Activated naive CD4-positive, alpha-beta T cell treated with anti-CD3 and anti-CD28 coated beads, Interleukin-2, amount 50 U/mL, for 72 hours (primary cell): ENCODE measurements around the gene AQP11. TPM values are rescaled to one million over a fixed set of nuclear protein-coding genes. Genes with fewer than 3 reads are reported as not detected.
"Not testable (repeated sequence)": the region's sequence is repeated elsewhere in the genome, so short reads cannot be mapped to it uniquely, and the experiment has no call there.

Source experiments
- ATAC-seq, 2 donors: fragments of 150-1000 bp; cut with Tn5 transposase; 2 replicates each; pipeline ENCODE4 v1.10.0; 2021; ENCODE audit warnings: mild to moderate bottlenecking in 2 of 2, moderate library complexity in 2 of 2
- DNase-seq, 2 donors: peaks; one replicate each; pipeline ENCODE4 v3.0.0; 2021 to 2022; ENCODE audit warnings: low spot score in 2 of 2
- H3K27ac Mint-ChIP-seq, 2 donors: one replicate each; pipeline ENCODE4 v1.8.0; 2022; ENCODE audit warnings: mild to moderate bottlenecking in 2 of 2, mixed read lengths in 2 of 2
- H3K36me3 Mint-ChIP-seq, 2 donors: one replicate each; pipeline ENCODE4 v1.8.0; 2022; ENCODE audit warnings: mixed read lengths in 2 of 2
- H3K9me3 Mint-ChIP-seq, 2 donors: one replicate each; pipeline ENCODE4 v1.8.0; 2022; ENCODE audit warnings: mixed read lengths in 2 of 2
- total RNA-seq, 2 donors: library from RNA; stranded (reverse); gene quantifications; one replicate each; pipeline ENCODE4 v1.2.3, GENCODE V29; 2022

The AQP11 gene
- total RNA-seq, 2 donors from 2014 or later, result 0.09 to 0.19 TPM

DNA sequence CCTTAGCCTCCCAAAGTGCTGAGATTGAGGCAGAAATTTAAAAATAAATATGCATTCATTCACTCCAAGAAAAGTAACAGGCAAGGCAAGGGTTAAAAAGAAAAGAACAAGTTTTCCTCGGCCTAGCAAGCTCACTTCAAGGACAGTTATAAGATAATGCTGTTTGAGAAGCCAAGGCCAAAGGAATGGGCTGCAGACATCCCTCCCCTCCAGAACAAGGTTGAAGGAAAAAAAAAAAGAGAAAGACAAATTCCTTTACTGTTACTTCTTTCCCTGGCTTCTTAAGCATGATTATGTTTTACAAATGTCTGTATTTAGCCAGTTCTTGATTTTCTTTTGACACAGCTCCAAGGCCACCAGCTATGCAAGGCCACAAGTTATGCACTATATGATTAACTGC, 18.9 kb upstream of the AQP11 start:
- not testable (repeated sequence) for DNase-seq, H3K36me3 Mint-ChIP-seq, H3K27ac Mint-ChIP-seq, ATAC-seq, H3K9me3 Mint-ChIP-seq

DNA sequence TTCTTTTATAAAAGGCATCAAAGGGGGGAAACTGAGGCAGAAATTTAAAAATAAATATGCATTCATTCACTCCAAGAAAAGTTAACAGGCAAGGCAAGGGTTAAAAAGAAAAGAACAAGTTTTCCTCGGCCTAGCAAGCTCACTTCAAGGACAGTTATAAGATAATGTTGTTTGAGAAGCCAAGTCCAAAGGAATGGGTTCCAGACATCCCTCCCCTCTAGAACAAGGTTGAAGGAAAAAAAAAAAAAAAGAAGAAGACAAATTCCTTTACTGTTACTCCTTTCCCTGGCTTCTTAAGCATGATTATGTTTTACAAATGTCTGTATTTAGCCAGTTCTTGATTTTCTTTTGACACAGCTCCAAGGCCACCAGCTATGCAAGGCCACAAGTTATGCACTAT, 14.3 kb upstream of the AQP11 start:
- not testable (repeated sequence) for DNase-seq, H3K27ac Mint-ChIP-seq, ATAC-seq, H3K9me3 Mint-ChIP-seq, H3K36me3 Mint-ChIP-seq

DNA sequence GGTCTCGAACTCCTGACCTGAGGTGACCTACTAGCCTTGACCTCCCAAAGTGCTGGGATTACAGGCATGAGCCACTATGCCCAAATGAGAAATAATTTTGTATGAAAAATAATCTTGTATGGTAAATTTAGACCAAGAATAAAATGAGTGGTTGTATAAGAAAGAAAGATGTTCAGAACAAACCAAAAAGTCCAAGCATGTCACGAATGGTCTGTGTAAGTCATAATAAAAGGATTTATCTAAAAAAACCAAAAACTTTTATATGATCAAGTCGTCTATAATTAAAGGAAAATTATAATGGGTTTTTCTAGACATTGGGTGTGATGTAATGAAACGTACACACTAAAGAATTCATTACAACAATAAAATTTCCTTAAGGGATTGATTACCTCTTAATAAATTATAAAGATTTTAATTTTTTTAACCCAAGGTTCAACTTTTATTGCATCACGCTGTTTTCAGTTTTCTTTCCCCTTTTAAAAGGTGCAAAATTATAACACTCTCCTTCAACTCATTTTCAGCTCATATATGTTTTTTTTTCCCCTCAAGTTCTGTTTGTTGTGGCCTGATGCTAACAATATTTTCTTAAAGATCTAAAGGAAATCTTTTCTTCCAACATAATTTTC, 8.9 kb upstream of the AQP11 start:
- Mint-ChIP-seq H3K27ac (no peak overlapping the region), H3K9me3 (peaks cover 0 to 10% of the 10 kb centered on the region in 2 donors), H3K36me3 (peaks cover 0 to 21% of the 10 kb centered on the region in 2 donors)
- DNase-seq, result peak in 1 of 2 donors; percentile 10
- ATAC-seq, result no peak

DNA sequence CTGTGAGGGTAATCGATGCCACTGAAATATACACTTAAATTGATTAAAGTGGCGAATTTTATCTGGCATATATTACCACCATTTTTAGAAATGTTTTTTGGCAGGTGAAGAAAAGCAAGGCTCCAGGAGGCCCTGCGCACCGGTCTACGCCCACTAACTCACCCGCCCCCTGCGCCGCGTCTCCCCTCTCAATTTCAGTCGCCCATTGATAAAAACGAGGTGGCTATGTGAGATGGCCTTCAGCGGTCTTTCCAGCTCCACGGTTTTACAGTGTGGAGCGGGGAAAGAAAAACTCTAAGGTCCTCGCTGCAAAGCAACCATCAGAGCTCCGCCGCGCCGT, 602 bp upstream of the AQP11 start:
- Mint-ChIP-seq H3K36me3 (peaks cover 0 to 4% of the 10 kb centered on the region in 2 donors), H3K9me3 (no peaks in the 10 kb centered on the region), H3K27ac (peak overlapping the region in 1 of 2 donors; percentile 46)
- DNase-seq, result no peak
- ATAC-seq, result peak in 1 of 2 donors; percentile 47

DNA sequence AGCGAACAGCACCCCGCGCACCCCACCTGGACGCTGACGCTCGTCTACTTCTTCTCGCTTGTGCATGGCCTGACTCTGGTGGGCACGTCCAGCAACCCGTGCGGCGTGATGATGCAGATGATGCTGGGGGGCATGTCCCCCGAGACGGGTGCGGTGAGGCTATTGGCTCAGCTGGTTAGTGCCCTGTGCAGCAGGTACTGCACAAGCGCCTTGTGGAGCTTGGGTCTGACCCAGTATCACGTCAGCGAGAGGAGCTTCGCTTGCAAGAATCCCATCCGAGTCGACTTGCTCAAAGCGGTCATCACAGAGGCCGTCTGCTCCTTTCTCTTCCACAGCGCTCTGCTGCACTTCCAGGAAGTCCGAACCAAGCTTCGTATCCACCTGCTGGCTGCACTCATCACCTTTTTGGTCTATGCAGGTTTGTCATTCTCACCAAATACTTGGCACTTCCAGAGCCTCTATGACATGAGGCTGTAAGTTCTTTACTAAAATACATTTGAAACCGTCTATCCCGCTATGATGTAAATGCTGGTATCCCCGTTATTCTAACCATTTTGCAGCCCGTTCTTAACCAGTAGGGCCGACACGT, 535 bp downstream of the AQP11 start:
- no peaks in the 10 kb centered on the region for H3K9me3 Mint-ChIP-seq
- H3K36me3 Mint-ChIP-seq, result peaks cover 0 to 4% of the 10 kb centered on the region in 2 donors
- peak overlapping the region in 1 of 2 donors; percentile 66 for H3K27ac Mint-ChIP-seq
- ATAC-seq, result peak; percentile 15 to 30
- DNase-seq, result no peak

DNA sequence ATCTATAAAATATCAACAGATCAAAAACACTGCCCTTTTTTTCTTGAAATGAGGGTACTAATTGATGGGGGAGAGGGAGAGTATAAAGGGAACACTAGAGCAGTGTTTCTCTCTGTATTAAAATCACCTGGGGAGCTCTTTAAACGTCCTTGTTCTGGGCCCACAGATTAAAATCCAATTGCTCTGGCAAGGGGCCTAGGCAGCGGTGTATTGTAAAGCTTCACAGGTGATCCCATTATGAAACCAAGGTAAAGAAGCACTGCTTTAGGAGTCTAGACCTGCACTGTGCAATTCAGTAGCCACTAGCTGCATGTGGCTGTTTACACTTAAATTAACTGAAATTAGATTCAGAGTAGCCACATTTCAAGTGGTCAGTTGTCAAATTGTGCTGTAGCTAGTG, 3.0 kb downstream of the AQP11 start:
- no peak for DNase-seq
- H3K36me3 Mint-ChIP-seq, result peaks cover 0 to 4% of the 10 kb centered on the region in 2 donors
- H3K27ac Mint-ChIP-seq, result no peak overlapping the region
- H3K9me3 Mint-ChIP-seq, result no peaks in the 10 kb centered on the region
- no peak for ATAC-seq

DNA sequence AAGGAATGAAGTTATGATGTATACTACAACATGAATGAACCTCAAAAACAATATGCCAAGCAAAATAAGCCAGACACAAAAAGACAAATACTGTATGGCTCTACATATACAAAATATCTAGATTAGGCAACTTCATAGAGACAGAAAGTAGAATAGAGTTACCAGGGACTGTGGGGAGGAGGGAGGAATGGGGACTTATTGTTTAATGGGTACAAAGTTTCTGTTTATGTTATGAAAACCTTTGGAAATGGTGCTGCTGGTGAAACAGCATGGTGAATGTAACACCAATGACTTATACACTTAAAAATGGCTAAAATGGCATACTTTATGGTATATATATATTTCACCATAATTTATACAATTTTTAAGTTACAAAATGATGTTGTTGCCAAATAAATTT, 4.1 kb downstream of the AQP11 start:
- DNase-seq, result no peak

DNA sequence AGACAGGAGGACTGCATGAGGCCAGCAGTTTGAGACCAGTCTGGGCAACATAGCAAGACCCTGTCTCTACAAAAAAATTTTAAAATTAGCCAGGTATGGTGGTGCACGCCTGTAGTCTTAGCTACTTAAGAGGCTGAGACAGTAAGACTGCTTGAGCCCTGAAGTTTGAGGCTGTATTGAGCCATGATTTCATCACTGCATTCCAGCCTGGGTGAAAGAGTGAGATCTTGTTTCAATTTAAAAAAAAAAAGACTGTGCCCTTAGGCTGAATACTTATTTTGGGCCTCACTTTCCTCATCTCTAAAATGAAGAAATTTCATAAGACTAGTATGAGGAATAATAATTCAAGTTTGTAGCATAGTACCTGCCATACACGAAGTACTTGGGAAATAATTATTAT, 6.9 kb downstream of the AQP11 start:
- ATAC-seq (no peak), DNase-seq (no peak)
- Mint-ChIP-seq H3K27ac (no peak overlapping the region), H3K9me3 (no peaks in the 10 kb centered on the region), H3K36me3 (no peaks in the 10 kb centered on the region)

More for the DNA sequence above, 4.1 kb downstream of the AQP11 start:
- Mint-ChIP-seq H3K27ac (no peak overlapping the region), H3K36me3 (peaks cover 0 to 4% of the 10 kb centered on the region in 2 donors), H3K9me3 (no peaks in the 10 kb centered on the region)
- no peak for ATAC-seq

DNA sequence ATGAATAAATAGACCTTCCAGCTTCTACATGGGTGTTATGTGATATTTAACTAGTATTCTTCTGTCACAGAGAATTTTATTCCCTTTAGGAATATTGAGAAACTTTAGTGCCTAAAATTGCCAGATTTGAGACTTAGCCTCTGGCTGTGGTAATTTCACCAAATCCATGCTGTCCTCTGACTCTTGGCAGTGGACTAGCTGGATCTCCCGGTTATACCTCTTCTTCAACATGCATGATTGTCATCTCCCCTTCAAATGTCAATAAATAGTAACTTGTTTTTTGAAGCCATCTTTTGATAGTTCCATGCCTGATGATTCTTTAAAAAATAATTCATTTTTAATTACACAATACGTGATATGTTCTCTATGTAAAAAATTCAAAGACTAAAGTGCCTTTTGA, 8.4 kb downstream of the AQP11 start:
- Mint-ChIP-seq H3K27ac (no peak overlapping the region), H3K36me3 (no peaks in the 10 kb centered on the region), H3K9me3 (no peaks in the 10 kb centered on the region)
- ATAC-seq (no peak), DNase-seq (no peak)

DNA sequence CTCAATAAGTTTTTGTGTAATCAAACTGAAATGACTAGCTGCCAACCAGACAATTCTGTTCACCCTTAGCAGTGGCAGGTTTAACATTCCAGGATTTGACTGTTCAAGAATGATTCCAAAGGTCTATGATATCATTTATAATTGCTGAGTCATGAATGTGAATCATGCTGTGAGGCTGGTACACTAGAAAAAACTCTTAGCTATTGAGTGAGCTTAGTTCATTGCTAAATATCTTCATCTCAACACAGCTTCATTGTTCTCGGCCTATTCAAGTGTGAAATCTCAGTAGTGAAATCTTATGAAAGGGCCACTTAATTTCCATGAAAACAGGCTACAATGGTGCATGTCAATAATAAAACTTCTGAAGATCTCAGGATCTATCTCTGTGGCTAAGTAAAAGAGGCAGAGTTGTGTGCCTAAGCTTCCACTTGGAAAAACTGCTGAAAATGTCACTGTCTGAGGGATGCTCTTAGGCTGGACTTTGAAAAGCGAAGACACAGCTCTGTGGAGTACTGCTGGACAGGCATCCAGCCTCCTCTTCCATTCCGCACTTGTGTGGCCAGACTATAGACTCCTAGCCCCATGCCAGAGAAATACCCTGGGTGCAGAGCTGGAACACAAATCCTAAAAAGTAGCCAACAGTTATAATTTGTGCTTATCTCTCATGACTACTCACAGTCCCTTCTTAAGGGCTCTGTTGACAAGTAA, 12.8 kb downstream of the AQP11 start:
- no peak overlapping the region for H3K27ac Mint-ChIP-seq
- DNase-seq (no peak), ATAC-seq (no peak)

DNA sequence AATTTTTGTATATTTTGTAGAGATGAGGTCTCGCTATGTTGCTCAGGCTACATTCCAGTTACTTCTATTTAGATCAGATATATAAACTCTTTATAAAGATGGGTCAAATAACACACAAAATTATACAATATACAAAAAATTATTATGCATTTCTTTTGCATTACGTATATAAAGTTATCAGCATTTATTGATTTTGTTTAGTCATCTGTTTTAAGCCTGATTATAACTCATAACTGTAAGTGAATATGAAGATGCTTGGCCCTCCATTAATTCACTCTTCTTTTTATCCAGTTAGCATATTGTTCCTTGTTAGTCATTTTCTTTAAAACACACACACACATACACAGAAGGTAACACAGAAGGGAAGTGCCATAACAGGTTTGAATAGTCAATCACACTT, 14.5 kb downstream of the AQP11 start:
- Mint-ChIP-seq H3K9me3 (no peaks in the 10 kb centered on the region), H3K27ac (no peak overlapping the region)

More for the DNA sequence above, 12.8 kb downstream of the AQP11 start:
- Mint-ChIP-seq H3K9me3 (no peaks in the 10 kb centered on the region), H3K36me3 (no peaks in the 10 kb centered on the region)

DNA sequence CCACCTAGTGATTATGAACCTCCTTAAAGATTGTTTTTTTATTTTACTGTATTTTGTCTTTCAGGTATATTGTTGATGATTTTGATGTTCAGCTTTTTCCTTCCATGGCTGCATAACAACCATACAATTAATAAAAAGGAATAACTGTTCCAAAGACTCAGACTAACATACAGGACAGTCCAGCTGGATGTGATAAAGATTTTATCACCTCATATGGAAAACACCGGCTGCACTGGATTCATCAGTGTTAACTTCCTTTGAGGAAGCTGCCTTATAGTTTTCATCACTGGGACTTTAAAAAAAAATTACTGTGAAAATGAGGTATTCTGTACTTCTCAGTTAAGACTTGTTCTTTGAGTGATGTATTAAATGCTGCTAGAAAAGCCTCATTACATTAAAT, 19.5 kb downstream of the AQP11 start:
- H3K36me3 Mint-ChIP-seq, result no peaks in the 10 kb centered on the region
- no peak for DNase-seq
- no peak for ATAC-seq

More for the DNA sequence above, 14.5 kb downstream of the AQP11 start:
- no peak for ATAC-seq
- no peak for DNase-seq
- no peaks in the 10 kb centered on the region for H3K36me3 Mint-ChIP-seq

DNA sequence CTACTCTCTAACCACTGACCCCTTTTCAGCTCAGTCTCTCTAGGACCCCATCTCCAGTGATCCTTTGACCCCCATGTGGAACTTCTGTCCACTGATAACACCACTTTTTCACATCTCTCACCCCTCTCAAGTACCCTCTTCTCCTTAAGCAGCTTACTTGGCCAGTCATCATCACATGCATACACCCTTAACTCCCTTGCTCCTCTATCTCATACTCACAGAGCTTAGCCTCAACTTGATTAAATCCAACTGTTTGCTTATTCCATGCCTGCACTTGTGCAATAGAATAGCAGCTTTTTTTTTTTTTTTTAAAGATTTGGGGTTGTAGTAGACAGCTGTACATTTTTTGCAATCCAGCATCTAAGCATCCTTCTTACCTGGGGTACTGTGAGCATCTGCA, 22.2 kb downstream of the AQP11 start:
- DNase-seq (no peak), ATAC-seq (no peak)
- H3K27ac Mint-ChIP-seq, result no peak overlapping the region
- peaks cover 5 to 16% of the 10 kb centered on the region in 2 donors for H3K36me3 Mint-ChIP-seq
- H3K9me3 Mint-ChIP-seq, result no peaks in the 10 kb centered on the region

More for the DNA sequence above, 19.5 kb downstream of the AQP11 start:
- Mint-ChIP-seq H3K9me3 (no peaks in the 10 kb centered on the region), H3K27ac (no peak overlapping the region)

DNA sequence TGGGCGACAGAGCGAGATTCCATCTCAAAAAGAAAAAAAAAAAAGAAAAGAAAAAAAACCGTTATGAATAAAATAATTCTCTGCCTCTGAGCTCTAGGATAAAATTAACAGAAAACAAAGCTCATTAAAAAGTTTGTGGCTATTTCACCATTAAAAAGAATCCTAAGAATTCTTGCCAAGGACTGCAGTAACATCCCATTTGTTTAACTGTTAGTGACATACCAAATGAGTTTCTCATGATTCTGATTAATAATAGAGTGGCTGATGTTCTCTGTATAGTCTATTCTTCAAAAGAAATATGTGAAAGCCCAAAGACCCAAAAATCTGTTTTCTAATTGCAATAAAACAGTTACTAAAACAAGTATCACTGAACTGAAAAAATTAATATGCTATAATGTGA, 28.1 kb downstream of the AQP11 start:
- H3K27ac Mint-ChIP-seq, result no peak overlapping the region
- ATAC-seq (no peak), DNase-seq (no peak)
- peaks cover 16% of the 10 kb centered on the region in 2 donors for H3K36me3 Mint-ChIP-seq
- H3K9me3 Mint-ChIP-seq, result no peaks in the 10 kb centered on the region

DNA sequence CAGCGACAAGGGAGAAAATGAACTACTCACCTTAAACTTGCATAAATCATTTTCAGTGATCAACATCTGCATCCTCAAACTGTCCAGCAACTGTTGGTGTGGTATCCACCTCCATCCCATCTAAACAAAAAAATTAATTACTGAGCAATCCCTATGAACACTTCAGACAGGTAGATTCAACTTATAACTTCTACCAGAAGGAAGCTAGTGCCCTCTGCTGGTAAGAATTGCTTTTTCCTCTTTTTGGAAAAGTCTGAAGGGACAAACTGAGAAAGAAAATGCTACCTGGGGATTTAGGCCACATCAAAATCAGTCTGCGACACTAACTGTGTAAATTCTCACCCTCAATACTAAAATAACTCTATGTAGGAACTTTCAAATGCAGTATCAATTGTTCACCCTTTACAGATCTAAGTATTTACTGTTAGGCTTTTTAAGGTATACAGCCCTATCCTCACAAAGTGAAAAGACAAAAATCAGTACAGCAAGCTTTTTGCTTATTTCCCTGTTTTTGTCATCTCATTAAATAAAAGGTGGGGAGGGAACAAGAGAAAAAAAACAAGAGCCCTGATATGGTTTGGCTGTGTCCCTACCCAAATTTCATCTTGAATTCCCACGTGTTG, 29.9 kb downstream of the AQP11 start:
- Mint-ChIP-seq H3K36me3 (peaks cover 16 to 18% of the 10 kb centered on the region in 2 donors), H3K9me3 (no peaks in the 10 kb centered on the region), H3K27ac (no peak overlapping the region)
- DNase-seq (peak in 1 of 2 donors; percentile 48), ATAC-seq (no peak)

DNA sequence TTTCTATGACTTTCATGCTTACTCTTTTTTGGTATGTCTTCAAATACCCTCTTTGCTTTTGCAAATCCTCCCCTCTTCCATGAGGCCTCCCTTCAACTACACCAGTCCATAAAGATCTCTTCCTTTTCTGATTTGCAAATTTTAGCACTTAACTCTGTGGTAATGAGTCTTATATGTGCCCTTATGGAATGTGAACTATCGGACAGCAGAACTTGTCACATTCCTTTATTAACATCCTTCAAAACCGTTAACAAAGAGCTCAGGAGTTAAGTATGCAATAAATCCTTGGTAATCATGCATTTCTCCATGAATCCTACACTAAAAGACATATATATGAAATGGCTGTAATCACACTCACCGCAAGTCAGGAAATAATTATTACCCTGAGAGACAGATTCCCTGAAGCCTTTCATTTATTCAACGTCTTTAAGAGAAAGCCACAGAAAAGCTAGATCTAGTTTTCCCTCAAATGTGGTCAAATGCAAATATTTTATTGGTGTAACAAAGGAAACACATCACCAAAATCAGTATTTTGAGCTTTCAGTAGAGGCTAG, 40.5 kb downstream of the AQP11 start:
- peak overlapping the region in 1 of 2 donors; percentile 89 for H3K27ac Mint-ChIP-seq
- ATAC-seq, result no peak
- DNase-seq, result no peak
- H3K36me3 Mint-ChIP-seq, result peaks cover 5 to 30% of the 10 kb centered on the region in 2 donors
- H3K9me3 Mint-ChIP-seq, result no peaks in the 10 kb centered on the region

DNA sequence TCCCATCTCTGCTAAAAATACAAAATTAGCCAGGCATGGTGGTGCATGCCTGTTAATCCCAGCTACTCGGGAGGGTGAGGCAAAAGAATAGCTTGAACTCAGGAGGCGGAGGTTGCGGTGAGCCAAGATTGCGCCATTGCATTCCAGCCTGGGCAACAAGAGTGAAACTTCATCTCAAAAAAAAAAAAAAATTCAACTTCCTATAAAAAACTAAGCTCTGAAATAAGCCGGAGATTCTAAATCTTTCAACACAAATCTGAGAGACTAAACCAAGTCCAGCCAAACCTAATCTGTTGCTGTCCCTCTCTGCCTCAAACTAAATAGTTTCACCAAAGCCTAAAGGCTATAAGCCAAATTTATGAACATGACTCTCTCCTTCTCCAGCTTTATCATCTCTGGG, 44.2 kb downstream of the AQP11 start:
- H3K27ac Mint-ChIP-seq, H3K9me3 Mint-ChIP-seq, ATAC-seq, DNase-seq: not testable (repeated sequence)
- H3K36me3 Mint-ChIP-seq, result peaks cover 17 to 46% of the 10 kb centered on the region in 2 donors
